Panc1 (cell line): ENCODE results near the gene NDUFV1.
"Not testable (repeated sequence)": the region's sequence is repeated elsewhere in the genome, so short reads cannot be mapped to it uniquely, and the experiment has no call there.

ENCODE experiments used
- CTCF ChIP-seq: fragments of 450-650 bp; IDR thresholded peaks from 2 replicates; pipeline ENCODE4 v1.5.1; 2017; ENCODE audit warnings: mild to moderate bottlenecking
- SIN3A ChIP-seq: IDR thresholded peaks from 2 replicates; pipeline ENCODE4 v1.6.1; 2012; ENCODE audit warnings: low read depth, mild to moderate bottlenecking, low read length, moderate library complexity, borderline replicate concordance; ENCODE audit not compliant: insufficient read depth

- TF ChIP-seq CTCF, SIN3A: not testable (repeated sequence)
Observed at GRCh38 chr11:67623795-67624194, 17.1 kb downstream of the NDUFV1 start.
